SK-MEL-5 (cell line): ENCODE data around the gene RAN. TPM values are rescaled to one million over a fixed set of nuclear protein-coding genes. Genes with fewer than 3 reads are reported as not detected.
"Not testable (repeated sequence)": the region's sequence is repeated elsewhere in the genome, so short reads cannot be mapped to it uniquely, and the experiment has no call there.

ENCODE experiments used
- DNase-seq: peaks from one replicate; pipeline ENCODE4 v3.0.0-alpha.2; 2016; ENCODE audit warnings: low read depth, low spot score
- in situ Hi-C: cut with HindIII; loops from 2 replicates; pipeline ENCODE4 v1.10.0; 2016; ENCODE audit warnings: low sequenced_read_pairs, high pct_unique_total_duplicates, low pct_unique_long_range_greater_than_20kb
- total RNA-seq: library from RNA; depleted of rRNA; stranded (reverse); fragments of >200 nt; shearing (Covaris generic); gene quantifications from 2 replicates; pipeline ENCODE4 v1.2.3, GENCODE V29; 2014

Gene RAN
- total RNA-seq, 1 experiment from 2014 or later, result 1,589 TPM

GRCh38 chr12:130874696-130875095, 2.8 kb downstream of the RAN start:
- in situ Hi-C loops, result no loop called here
- no peak for DNase-seq

GRCh38 chr12:130875193-130875592, 3.3 kb downstream of the RAN start:
- no peak for DNase-seq
- in situ Hi-C loops, result no loop called here

- DNase-seq, in situ Hi-C loops: not testable (repeated sequence)
Observed at GRCh38 chr12:130875708-130876107, 3.8 kb downstream of the RAN start.

GRCh38 chr12:130876297-130876696, 4.4 kb downstream of the RAN start:
- in situ Hi-C loops, result no loop called here

GRCh38 chr12:130876758-130877157, 4.9 kb downstream of the RAN start:
- in situ Hi-C loops, result no loop called here
- DNase-seq, result no peak

More at GRCh38 chr12:130876297-130876696, 4.4 kb downstream of the RAN start:
- DNase-seq, result no peak

- in situ Hi-C loops, result no loop called here
- no peak for DNase-seq
Observed at GRCh38 chr12:130877333-130877732, 5.5 kb downstream of the RAN start.

- DNase-seq, result no peak
- in situ Hi-C loops, result no loop called here
Observed at GRCh38 chr12:130878193-130879185, 6.6 kb downstream of the RAN start.

GRCh38 chr12:130879212-130879686, 7.4 kb downstream of the RAN start:
- in situ Hi-C loops, result no loop called here
- no peak for DNase-seq

- in situ Hi-C loops, result no loop called here
- no peak for DNase-seq
Observed at GRCh38 chr12:130879781-130880389, 8.0 kb downstream of the RAN start.

- DNase-seq, result no peak
- in situ Hi-C loops, result no loop called here
Observed at GRCh38 chr12:130880411-130880885, 8.6 kb downstream of the RAN start.

GRCh38 chr12:130881046-130881445, 9.2 kb downstream of the RAN start:
- in situ Hi-C loops, result no loop called here
- DNase-seq, result no peak

- DNase-seq, result no peak
- in situ Hi-C loops, result no loop called here
Observed at GRCh38 chr12:130881548-130881947, 9.7 kb downstream of the RAN start.

GRCh38 chr12:130887190-130887589, 15.3 kb downstream of the RAN start:
- DNase-seq, in situ Hi-C loops: not testable (repeated sequence)

- no peak for DNase-seq
- in situ Hi-C loops, result no loop called here
Observed at GRCh38 chr12:130904064-130904463, 32.2 kb downstream of the RAN start.

- DNase-seq, in situ Hi-C loops: not testable (repeated sequence)
Observed at GRCh38 chr12:130904936-130905455, 33.1 kb downstream of the RAN start.

GRCh38 chr12:130909111-130909510, 37.2 kb downstream of the RAN start:
- in situ Hi-C loops, result no loop called here
- no peak for DNase-seq

GRCh38 chr12:130911193-130911592, 39.3 kb downstream of the RAN start:
- in situ Hi-C loops, result no loop called here
- DNase-seq, result no peak

- DNase-seq, result no peak
- in situ Hi-C loops, result no loop called here
Observed at GRCh38 chr12:130911933-130912332, 40.1 kb downstream of the RAN start.
